Stomach (tissue), 4 donors: ENCODE data around the gene GSKIP.

ENCODE experiments used
- POLR2AphosphoS5 ChIP-seq, 3 donors: sonication (generic); formaldehyde crosslinking; IDR thresholded peaks; one replicate each; pipeline ENCODE4 v1.6.1; 2016; ENCODE audit warnings: antibody characterized with exemption in 3 of 3
- TF ChIP-seq, protein P1 (sequence below), 7 experiments: fragments of 450-650 bp in 4 of 7; fragments of 200-600 bp in 3 of 7; sonication (generic) in 3 of 7; IDR thresholded peaks; one replicate each; pipeline ENCODE4 v1.5.1; 2016 to 2019; ENCODE audit warnings: antibody characterized with exemption in 7 of 7, control low read depth in 2 of 7, mild to moderate bottlenecking in 1 of 7

- TF ChIP-seq POLR2AphosphoS5 (IDR thresholded peaks at IDR 0.05) = no peak
- TF ChIP-seq, protein P1, sequence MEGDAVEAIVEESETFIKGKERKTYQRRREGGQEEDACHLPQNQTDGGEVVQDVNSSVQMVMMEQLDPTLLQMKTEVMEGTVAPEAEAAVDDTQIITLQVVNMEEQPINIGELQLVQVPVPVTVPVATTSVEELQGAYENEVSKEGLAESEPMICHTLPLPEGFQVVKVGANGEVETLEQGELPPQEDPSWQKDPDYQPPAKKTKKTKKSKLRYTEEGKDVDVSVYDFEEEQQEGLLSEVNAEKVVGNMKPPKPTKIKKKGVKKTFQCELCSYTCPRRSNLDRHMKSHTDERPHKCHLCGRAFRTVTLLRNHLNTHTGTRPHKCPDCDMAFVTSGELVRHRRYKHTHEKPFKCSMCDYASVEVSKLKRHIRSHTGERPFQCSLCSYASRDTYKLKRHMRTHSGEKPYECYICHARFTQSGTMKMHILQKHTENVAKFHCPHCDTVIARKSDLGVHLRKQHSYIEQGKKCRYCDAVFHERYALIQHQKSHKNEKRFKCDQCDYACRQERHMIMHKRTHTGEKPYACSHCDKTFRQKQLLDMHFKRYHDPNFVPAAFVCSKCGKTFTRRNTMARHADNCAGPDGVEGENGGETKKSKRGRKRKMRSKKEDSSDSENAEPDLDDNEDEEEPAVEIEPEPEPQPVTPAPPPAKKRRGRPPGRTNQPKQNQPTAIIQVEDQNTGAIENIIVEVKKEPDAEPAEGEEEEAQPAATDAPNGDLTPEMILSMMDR (IDR thresholded peaks at IDR 0.05) = no peak
Observed at GRCh38 chr14:96413526-96413925, 50.2 kb downstream of the GSKIP start.
